Neural cell (in vitro differentiated cells): ENCODE data around the gene NFE2L3. TPM values are rescaled to one million over a fixed set of nuclear protein-coding genes. Genes with fewer than 3 reads are reported as not detected.

Experiments
- H2AFZ ChIP-seq: fragments of 200-600, 300-800 bp; sonication (generic), shearing (Covaris generic); 2 replicates; pipeline ENCODE4 v1.6.0; 2014; ENCODE audit warnings: low read depth, mild to moderate bottlenecking, antibody characterized with exemption, low read length, moderate library complexity
- H3F3A ChIP-seq: fragments of 200-600 bp; shearing (Covaris generic); 2 replicates; pipeline ENCODE4 v1.6.1; 2016; ENCODE audit warnings: mild to moderate bottlenecking, moderate library complexity, mixed read lengths, antibody characterized with exemption, low read length; ENCODE audit not compliant: insufficient read depth, poor library complexity, severe bottlenecking
- H3K27ac ChIP-seq: fragments of 200-600, 300-800 bp; sonication (generic), shearing (Covaris generic); 2 replicates; pipeline ENCODE4 v1.5.1; 2014; ENCODE audit warnings: mild to moderate bottlenecking, low read length, moderate library complexity
- H3K27me3 ChIP-seq: fragments of 300-800, 200-600 bp; sonication (generic), shearing (Covaris generic); 2 replicates; pipeline ENCODE4 v1.6.0; 2014; ENCODE audit warnings: mild to moderate bottlenecking, low read depth, low read length, moderate library complexity; ENCODE audit not compliant: insufficient read depth
- H3K36me3 ChIP-seq: fragments of 300-800, 200-600 bp; sonication (generic), shearing (Covaris generic); 2 replicates; pipeline ENCODE4 v1.5.1; 2014; ENCODE audit warnings: mild to moderate bottlenecking, antibody characterized with exemption, low read length, moderate library complexity; ENCODE audit not compliant: insufficient read depth
- H3K4me2 ChIP-seq: fragments of 300-800, 200-600 bp; sonication (generic), shearing (Covaris generic); 2 replicates; pipeline ENCODE4 v1.6.0; 2014; ENCODE audit warnings: mild to moderate bottlenecking, low read length
- H3K4me3 ChIP-seq: fragments of 300-800, 200-600 bp; sonication (generic), shearing (Covaris generic); 2 replicates; pipeline ENCODE4 v1.5.1; 2014; ENCODE audit warnings: mild to moderate bottlenecking, low read length, moderate library complexity
- H3K79me2 ChIP-seq: fragments of 200-600 bp; shearing (Covaris generic); replicated peaks from 2 replicates; pipeline ENCODE4 v1.6.0; 2014; ENCODE audit warnings: mild to moderate bottlenecking, low read length, moderate library complexity; ENCODE audit not compliant: insufficient read depth
- H3K9ac ChIP-seq: fragments of 300-800, 200-600 bp; sonication (generic), shearing (Covaris generic); 2 replicates; pipeline ENCODE4 v1.6.1; 2016; ENCODE audit warnings: mild to moderate bottlenecking, low read length, mixed read lengths
- H3K9me2 ChIP-seq: fragments of 200-600 bp; shearing (Covaris generic); 2 replicates; pipeline ENCODE4 v1.6.1; 2016; ENCODE audit warnings: mild to moderate bottlenecking, low read length, mixed read lengths; ENCODE audit not compliant: insufficient read depth
- H3K9me3 ChIP-seq: fragments of 200-600, 300-800 bp; sonication (generic), shearing (Covaris generic); 2 replicates; pipeline ENCODE4 v1.6.1; 2016; ENCODE audit warnings: mild to moderate bottlenecking, mixed run types, low read length, moderate library complexity, mixed read lengths
- H4K20me1 ChIP-seq: fragments of 200-600 bp; shearing (Covaris generic); 2 replicates; pipeline ENCODE4 v1.6.1; 2016; ENCODE audit warnings: mild to moderate bottlenecking, mixed run types; ENCODE audit not compliant: insufficient read depth
- POLR2AphosphoS5 ChIP-seq: IDR thresholded peaks from 2 replicates; pipeline ENCODE4 v1.6.1; 2012
- SMC3 ChIP-seq: fragments of 450-650 bp; conservative IDR thresholded peaks from 2 replicates; pipeline ENCODE4 v1.6.1; 2014; ENCODE audit warnings: antibody characterized with exemption, mild to moderate bottlenecking, moderate library complexity; ENCODE audit not compliant: poor library complexity
- TAF1 ChIP-seq: IDR thresholded peaks from 2 replicates; pipeline ENCODE4 v1.6.1; 2012; ENCODE audit warnings: low read depth
- polyA plus RNA-seq: library from polyadenylated mRNA; depleted of rRNA; stranded (reverse); fragments of >200 nt; gene quantifications from 2 replicates; pipeline ENCODE4 v1.2.3, GENCODE V29; 2014
- TF ChIP-seq, protein P1 (sequence below): fragments of 450-650 bp; IDR thresholded peaks from 2 replicates; pipeline ENCODE4 v1.5.1; 2014; ENCODE audit warnings: antibody characterized with exemption, mild to moderate bottlenecking, moderate library complexity; ENCODE audit not compliant: poor library complexity, severe bottlenecking
- TF ChIP-seq, protein P2 (sequence below): IDR thresholded peaks from 2 replicates; pipeline ENCODE4 v1.6.1; 2012; ENCODE audit warnings: borderline replicate concordance

NFE2L3 gene
- polyA plus RNA-seq, 1 donor from 2014 or later = 2.9 TPM

GRCh38 chr7:26199301-26200037 lies 47.5 kb downstream of the NFE2L3 start:
- Histone ChIP-seq H3K27me3 (no peaks in the 10 kb centered on the region), H3K4me3 (peak overlapping the region; percentile 90), H3K9me3 (no peaks in the 10 kb centered on the region), H3F3A (peaks cover 4% of the 10 kb centered on the region), H3K4me2 (peak overlapping the region; percentile 85), H3K9ac (peak overlapping the region; percentile 100), H3K9me2 (no peaks in the 10 kb centered on the region), H3K79me2 (peaks cover 83% of the 10 kb centered on the region), H2AFZ (peak overlapping the region; percentile 63), H3K36me3 (peaks cover 10% of the 10 kb centered on the region), H3K27ac (peak overlapping the region; percentile 100), H4K20me1 (peaks cover 43% of the 10 kb centered on the region)
- TF ChIP-seq SMC3 (no peak), POLR2AphosphoS5 (peak; percentile 77)
- TF ChIP-seq, protein P1, sequence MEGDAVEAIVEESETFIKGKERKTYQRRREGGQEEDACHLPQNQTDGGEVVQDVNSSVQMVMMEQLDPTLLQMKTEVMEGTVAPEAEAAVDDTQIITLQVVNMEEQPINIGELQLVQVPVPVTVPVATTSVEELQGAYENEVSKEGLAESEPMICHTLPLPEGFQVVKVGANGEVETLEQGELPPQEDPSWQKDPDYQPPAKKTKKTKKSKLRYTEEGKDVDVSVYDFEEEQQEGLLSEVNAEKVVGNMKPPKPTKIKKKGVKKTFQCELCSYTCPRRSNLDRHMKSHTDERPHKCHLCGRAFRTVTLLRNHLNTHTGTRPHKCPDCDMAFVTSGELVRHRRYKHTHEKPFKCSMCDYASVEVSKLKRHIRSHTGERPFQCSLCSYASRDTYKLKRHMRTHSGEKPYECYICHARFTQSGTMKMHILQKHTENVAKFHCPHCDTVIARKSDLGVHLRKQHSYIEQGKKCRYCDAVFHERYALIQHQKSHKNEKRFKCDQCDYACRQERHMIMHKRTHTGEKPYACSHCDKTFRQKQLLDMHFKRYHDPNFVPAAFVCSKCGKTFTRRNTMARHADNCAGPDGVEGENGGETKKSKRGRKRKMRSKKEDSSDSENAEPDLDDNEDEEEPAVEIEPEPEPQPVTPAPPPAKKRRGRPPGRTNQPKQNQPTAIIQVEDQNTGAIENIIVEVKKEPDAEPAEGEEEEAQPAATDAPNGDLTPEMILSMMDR = no peak

- TF ChIP-seq TAF1 = peak; percentile 73
- no peak for TF ChIP-seq SMC3
- TF ChIP-seq, protein P2, sequence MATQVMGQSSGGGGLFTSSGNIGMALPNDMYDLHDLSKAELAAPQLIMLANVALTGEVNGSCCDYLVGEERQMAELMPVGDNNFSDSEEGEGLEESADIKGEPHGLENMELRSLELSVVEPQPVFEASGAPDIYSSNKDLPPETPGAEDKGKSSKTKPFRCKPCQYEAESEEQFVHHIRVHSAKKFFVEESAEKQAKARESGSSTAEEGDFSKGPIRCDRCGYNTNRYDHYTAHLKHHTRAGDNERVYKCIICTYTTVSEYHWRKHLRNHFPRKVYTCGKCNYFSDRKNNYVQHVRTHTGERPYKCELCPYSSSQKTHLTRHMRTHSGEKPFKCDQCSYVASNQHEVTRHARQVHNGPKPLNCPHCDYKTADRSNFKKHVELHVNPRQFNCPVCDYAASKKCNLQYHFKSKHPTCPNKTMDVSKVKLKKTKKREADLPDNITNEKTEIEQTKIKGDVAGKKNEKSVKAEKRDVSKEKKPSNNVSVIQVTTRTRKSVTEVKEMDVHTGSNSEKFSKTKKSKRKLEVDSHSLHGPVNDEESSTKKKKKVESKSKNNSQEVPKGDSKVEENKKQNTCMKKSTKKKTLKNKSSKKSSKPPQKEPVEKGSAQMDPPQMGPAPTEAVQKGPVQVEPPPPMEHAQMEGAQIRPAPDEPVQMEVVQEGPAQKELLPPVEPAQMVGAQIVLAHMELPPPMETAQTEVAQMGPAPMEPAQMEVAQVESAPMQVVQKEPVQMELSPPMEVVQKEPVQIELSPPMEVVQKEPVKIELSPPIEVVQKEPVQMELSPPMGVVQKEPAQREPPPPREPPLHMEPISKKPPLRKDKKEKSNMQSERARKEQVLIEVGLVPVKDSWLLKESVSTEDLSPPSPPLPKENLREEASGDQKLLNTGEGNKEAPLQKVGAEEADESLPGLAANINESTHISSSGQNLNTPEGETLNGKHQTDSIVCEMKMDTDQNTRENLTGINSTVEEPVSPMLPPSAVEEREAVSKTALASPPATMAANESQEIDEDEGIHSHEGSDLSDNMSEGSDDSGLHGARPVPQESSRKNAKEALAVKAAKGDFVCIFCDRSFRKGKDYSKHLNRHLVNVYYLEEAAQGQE = peak; percentile 91
- TF ChIP-seq, protein P1 = no peak
- peak; percentile 30 for TF ChIP-seq POLR2AphosphoS5
- peaks cover 42% of the 10 kb centered on the region for H4K20me1 ChIP-seq
- peak overlapping the region; percentile 63 for H2AFZ ChIP-seq
- H3K9me2 ChIP-seq = no peaks in the 10 kb centered on the region
- peak overlapping the region; percentile 100 for H3K27ac ChIP-seq
- H3K36me3 ChIP-seq = peaks cover 10% of the 10 kb centered on the region
- peak overlapping the region; percentile 100 for H3K9ac ChIP-seq
- H3K4me2 ChIP-seq = no peak overlapping the region
- H3K9me3 ChIP-seq = no peaks in the 10 kb centered on the region
- peaks cover 83% of the 10 kb centered on the region for H3K79me2 ChIP-seq
- peaks cover 4% of the 10 kb centered on the region for H3F3A ChIP-seq
- H3K4me3 ChIP-seq = peak overlapping the region; percentile 90
- H3K27me3 ChIP-seq = no peaks in the 10 kb centered on the region
These were observed 48.0 kb downstream of the NFE2L3 start for GRCh38 chr7:26200038-26200443.
